HG03025 (cell line): ENCODE measurements around the gene LYRM2.
"Not testable (repeated sequence)": the region's sequence is repeated elsewhere in the genome, so short reads cannot be mapped to it uniquely, and the experiment has no call there.

Source experiments
- ATAC-seq: cut with Tn5 transposase; IDR thresholded peaks from one replicate; pipeline ENCODE4 v1.9.1; 2021; ENCODE audit warnings: mild to moderate bottlenecking, moderate library complexity; ENCODE audit not compliant: unreplicated experiment, low FRiP score

LYRM2 gene

DNA sequence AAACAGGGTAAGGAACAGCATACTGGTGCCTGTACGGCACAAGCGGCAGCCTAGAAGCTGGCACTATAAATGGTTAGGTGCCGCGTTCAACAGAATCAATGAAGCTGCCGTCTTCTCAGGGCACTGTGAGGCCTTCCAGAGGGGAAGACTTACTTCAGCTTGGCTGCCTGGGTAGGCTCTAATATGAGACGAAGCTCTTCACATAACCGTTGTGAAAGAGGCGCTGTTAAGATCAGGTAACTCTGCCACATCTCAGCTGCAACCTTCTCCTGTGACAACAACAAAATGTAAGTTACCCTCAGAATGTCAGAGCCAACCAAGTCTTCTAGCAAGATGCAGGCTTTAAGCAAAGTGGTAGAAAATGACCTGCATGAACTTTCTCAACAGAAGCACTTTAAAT lies 12.0 kb upstream of the LYRM2 start:
- ATAC-seq, result no peak

DNA sequence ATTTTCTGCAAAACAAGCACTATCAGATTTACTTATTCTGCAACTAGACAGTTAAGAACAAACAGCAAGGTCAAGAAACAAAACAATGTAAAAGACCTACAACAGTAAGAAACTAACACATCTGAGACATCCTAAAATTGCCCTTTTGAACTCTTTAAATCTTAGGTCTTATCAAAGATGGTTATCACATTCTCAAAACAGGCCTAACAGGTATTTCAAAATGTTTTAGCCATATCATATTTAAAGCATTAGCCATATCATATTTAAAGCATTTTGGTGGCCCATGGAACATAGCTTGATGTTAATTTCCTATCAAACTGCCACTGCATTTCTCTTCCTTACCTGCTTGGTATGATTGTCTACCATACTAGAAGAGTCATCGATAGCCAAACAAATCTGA lies 11.1 kb upstream of the LYRM2 start:
- ATAC-seq, result no peak

DNA sequence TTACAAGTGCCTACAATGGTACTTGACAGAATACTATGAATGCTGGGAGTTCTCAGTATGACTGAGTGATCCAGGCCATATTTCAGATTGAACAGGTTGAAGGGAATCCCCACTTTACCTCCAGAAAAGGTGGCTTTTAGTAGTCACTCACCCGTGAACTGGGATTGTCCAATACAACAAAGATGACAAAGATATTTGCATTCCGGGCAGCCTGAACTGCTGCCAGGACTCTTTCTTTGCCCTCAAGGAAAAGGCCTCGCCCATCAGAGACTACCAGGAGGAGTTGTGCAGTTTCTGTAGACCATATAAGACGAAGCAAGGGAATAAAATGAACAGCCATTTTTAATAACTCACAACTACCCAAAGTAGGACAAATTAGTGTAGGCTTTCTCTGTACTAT lies 6.3 kb upstream of the LYRM2 start:
- ATAC-seq, result no peak

DNA sequence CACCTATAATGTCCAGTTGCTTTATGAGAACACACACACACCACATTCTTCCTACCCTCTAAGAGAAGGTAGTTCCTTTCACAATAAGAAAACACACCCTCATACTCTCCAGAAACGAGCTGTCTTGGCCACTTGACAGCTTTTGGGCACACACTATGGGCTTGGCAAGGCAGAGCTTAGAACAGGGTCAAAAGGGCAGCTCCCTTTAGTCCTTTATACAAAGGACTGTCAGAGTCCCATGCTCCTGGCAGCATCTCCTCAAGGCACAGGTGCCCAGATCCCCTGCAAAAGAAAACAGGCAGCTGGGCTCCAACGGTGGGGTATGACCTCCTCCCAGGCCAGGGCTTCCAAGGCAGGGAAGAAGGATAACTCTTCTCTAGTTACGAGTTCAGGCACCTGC lies 4.9 kb upstream of the LYRM2 start:
- no peak for ATAC-seq

DNA sequence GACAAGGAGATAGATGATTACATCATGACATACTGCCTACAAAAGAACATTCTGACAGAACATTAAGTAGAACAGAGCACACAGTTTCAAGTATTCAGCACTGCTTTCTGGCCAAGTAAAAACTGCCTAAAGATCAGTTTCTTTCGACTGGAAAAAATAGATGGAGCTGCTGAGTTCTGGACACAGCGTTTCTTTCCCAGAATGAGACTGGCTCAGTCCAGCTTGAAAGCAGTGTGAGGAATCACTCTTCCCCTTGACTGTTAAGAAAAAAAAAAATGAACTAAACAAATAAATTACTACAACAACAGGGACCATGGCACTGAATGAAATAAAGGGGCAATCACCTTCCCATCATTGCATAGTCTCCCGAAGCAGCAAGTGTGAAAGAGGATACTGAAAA lies 4.4 kb upstream of the LYRM2 start:
- ATAC-seq, result no peak

DNA sequence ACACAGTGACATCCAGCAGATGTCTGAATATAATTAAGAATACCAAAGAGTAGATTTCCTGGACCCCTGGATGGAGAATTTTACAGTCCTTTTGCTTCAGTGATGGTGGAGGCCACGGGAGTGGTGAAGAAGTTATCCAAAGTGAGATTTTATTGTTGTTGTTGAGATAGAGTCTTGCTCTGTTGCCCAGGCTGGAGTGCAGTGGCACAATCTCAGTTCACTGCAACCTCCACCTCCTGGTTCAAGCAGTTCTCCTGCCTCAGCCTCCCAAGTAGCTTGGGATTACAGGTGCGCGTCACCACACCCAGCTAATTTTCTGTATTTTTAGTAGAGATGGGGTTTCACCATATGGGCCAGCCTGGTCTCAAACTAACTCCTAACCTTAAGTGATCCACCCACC lies 3.0 kb upstream of the LYRM2 start:
- ATAC-seq, result not testable (repeated sequence)

DNA sequence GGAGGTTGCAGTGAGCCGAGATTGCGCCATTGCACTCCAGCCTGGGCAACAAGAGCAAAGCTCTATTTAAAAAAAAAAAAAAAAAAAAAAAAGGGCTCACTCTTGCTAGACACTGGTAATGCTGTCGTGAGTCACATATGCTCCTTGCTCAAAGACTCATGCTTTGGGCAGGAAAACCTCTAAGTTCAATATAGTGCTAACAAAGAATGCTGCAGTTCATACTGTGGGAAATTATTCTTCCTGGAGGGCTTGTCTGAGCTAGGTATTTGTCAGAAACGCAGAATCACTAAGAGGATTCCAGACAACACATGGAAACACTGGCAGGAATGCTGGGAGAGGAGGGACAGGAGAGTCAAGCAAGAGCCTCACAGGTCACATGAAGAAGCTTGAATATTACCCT lies 2.3 kb upstream of the LYRM2 start:
- no peak for ATAC-seq

DNA sequence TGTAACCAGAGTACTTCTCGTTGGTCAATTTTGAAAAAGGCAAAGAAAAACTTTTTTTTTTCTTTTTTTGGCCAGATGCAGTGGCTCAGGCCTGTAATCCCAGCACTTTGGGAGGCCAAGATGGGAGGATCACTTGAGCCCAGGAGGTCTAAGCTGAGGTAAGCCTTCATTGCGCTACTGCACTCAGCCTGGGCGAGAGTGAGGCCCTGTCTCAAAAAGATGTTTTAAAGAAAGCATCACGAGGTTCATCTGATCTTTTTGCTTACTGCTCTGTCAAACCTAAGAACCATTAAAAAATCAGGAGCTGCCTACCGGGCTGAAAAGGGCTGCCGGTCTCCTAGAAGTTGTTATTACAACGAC lies 607 bp downstream of the LYRM2 start:
- no peak for ATAC-seq

DNA sequence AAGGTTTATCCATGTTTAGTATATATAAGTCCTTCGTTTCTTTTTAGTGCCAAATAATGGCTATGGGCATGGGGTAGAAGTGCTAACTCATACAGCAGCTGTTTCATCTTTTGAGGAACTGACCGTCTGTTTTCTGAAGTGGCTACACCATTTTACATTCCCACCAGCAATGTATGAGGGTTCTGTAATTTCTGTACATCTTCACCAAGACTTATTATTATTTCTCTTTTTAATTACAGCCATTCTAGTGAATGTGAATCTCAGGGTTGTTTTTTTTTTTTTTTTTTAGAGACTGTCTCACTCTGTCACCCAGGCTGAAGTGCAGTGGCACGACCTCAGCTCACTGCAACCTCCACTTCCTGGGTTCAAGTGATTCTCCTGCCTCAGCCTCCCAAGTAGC lies 2.1 kb downstream of the LYRM2 start:
- ATAC-seq, result not testable (repeated sequence)

DNA sequence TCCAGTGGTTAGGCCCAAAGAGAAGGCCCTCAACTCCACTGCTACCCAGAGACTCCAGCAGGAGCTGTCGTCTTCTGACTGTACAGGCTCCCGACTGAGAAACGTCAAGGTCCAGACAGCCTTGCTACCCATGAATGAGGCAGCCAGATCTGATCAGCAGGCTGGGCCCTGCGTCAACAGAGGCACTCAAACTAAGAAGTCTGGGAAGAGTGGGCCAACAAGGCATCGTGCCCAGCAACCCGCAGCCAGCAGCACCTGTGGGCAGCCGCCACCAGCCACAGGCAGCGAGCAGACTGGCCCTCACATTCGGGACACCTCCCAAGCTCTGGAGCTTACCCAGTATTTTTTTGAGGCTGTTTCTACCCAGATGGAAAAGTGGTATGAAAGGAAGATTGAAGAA lies 8.1 kb downstream of the LYRM2 start:
- ATAC-seq, result no peak

DNA sequence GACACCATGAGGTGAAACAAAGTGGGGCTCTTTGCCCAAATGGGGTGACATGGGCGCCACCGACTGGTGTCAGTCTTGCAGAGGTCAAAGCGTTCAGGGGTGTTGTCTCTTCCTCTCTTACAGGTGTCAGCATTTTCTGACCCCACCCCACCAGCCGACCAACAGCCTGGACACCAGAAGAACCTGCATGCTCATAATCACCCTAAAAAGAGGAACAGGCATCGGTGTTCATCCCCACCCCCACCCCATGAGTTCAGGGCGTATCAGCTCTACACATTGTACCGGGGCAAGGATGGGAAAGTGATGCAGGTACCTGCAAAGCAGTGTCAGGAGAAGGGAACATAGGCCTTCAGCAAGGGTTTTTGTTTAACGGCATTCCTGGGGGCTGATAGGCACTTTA lies 14.8 kb downstream of the LYRM2 start:
- ATAC-seq, result no peak

DNA sequence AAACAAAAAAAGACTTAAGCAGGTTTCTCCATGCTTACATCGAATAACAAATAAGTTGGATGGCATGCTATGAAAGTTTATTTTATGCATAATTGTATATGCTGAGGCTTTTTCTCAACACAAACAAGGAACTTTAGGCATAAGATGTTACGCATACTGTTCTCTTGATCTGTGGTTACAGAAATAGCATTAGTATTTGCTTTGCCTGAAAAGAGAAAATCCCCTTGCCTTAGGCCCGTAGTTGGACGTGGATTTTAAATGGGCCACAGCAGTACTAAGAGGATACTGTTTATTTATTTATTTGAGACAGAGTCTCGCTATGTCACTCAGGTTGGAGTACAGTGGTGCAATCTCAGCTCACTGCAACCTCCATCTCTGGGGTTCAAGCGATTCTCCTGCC lies 19.0 kb downstream of the LYRM2 start:
- ATAC-seq, result no peak

DNA sequence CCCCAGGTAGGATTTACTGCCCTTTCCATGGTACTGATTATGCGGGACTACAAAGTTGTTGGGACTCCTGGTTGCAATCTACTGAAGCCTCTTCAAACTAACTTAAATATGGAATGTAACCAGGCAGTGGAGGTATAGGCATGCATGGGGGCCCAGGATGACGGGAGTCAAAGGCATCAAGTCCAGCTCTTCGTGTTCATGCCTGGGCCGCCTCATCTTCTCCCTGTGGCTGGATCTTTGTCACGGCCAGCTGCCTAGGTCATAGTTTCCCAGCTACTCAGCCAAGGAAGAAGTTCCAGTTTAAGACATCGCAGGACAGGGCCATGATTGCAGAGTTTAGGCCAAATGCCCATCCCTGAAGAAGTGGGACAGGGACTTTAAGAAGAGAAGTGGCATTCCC lies 20.5 kb downstream of the LYRM2 start:
- no peak for ATAC-seq

DNA sequence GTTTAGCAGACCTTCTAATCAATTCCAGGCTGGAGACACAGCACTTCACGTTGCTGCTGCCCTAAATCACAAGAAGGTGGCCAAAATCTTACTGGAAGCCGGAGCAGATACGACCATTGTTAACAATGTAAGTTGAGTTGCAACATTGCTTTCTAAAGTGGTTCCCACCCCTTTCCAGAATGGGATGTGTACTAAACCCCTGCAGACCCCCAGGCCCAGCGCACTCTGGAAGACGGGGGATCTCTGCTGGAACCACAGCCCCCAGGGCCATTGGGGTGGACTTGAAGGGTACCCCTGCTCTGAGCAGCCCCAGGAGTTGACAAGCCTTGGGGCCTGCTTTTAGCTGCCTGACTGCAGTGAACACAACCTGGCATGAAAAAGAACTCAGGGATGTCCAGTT lies 22.0 kb downstream of the LYRM2 start:
- no peak for ATAC-seq

DNA sequence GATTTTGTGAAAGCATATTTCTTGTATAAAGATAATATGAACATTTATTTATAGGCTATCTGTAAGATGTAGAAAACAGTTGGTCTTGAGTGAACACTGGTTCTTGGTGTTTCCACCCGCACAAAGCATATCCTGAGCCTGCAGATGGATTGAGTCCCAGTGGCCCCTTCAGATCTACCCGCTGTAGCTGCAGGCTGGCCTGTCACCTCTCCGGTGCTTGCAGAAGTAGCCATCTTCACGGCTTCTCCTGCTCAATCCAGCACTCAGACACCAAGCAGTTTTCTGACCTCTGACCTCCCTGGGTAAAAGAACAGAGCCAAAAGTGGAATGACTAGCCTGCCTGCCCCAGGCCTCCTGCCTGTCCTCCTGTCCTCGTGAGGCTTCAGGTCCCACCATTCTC lies 22.7 kb downstream of the LYRM2 start:
- no peak for ATAC-seq

DNA sequence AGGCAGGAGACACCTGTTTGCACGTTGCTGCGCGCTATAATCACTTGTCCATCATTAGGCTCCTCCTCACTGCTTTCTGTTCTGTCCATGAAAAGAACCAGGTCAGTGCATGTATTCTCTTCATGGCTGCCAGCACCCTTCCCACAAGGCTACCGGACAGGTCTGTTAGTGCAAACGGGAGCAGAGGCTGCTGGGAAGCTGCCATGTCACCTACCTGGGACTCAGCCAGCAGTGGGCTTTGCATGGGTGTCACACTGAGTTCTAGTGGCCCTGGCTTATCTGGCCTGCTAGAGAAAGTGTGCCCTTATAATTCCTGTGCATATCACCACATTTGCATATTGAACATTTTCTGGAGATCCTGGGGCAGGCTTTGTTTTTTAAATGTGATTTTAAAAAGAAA lies 24.8 kb downstream of the LYRM2 start:
- ATAC-seq, result no peak

DNA sequence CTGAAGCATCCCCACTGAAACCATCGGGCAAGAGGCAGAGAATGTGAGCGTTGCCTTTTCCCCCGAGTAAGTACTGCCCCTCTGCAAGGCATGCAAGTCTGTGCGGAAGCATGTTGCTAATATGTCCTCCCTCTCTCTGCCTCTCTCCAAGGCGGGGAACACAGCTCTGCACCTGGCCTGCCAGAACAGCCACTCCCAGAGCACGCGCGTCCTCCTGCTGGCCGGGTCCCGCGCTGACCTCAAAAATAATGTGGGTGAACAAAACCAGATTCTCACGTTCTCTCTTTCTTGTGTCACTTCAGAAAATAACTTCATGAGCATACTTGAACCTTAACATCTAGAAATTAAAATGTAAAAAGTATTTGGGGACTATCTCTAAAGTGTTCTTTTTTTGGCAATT lies 26.4 kb downstream of the LYRM2 start:
- ATAC-seq, result no peak

DNA sequence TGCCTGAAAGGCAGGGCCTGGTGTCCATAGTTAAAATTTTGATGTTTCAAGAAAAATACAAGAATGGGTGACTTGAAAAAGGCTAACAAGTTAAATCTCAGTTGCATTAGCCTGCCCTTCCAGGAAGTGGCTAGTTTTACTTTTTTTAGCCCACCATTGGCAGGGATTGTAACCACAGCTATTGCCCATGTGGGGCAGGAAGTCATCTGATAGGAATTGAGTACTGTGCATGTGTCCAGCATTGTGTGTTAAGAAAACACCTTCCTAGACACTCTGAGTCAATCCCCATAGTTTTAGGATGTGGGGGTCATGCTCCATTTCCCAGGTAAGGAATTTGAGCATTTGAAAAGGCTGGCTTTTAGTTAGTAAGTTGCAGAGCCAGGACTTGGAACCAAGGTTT lies 26.9 kb downstream of the LYRM2 start:
- ATAC-seq, result no peak

DNA sequence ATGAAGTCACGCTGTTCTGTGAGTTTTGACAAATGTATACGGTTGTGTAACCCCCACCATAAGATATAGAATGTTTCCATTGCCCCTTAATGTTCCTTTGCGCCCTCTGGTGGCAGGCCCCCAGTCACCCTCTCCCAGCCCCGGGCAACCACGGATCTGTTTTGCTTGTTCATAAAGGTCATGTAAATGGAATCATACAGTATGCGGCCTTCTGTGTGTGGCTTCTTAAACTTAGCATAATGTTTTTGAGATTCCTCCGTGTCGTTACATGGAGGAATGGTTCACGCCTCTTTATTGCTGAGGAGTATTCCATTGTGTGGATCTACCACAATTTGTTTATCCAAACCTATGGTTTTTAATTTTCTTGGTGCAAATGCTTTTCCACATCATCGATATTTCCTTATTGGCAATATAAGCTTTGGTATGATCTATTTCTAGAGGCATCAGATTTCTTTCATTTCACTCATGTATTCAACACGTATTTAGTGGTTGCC lies 28.4 kb downstream of the LYRM2 start:
- no peak for ATAC-seq

DNA sequence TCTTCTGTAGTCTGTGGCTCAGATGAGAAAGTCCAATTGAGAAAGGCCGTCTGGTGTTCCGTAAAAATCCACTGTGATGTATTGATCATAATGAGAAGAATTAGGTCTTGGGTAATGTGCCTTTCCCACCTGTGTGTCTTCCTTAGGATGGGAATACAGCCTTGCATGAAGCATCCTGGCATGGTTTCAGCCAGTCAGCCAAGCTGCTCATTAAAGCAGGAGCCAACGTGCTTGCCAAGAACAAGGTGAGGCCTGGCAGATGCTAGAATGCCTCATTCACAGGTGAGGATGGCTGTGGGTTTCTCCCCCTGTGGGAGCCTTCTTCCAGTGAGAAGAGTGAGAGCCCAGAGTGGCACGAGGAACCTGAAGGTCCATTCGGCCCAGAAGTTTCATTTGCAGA lies 32.7 kb downstream of the LYRM2 start:
- ATAC-seq, result no peak

DNA sequence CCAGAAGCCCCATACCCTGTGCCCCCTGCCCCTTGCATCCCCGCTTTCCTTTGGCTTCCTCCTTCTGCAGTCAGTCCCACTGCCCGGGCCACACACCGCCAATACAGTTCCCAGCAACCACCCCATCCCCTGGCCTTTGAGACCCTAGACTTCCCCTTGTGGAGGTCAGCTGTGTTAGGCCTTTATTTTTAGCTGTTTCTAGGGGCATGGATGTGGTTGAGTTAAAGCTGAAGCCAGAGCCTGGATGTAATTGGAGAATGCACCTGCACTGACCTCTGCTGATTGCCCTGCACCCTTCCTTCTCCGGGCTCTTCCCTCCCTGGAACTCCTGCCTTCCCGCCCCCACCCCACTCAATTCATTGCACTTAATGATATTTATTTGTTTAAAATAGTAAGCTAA lies 33.9 kb downstream of the LYRM2 start:
- ATAC-seq, result no peak

DNA sequence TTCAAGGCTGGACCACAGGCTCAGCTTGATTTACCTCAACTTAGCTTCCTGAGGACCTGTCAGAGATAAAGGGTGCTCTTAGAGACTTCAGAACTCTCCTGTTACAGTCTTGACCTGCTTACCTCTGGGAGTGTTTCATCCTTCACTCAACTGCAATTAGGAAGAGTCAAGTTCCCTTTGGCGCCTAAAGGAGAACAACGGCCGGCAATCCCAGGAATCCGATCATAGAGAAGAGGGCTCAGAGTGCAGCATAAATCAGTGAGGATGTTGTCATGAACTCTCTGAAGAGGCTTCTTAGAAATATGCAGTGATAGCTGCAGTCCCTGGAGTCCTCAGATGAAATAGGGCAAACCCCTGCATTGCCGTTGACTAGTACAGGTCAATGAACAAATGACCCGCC lies 36.4 kb downstream of the LYRM2 start:
- no peak for ATAC-seq

DNA sequence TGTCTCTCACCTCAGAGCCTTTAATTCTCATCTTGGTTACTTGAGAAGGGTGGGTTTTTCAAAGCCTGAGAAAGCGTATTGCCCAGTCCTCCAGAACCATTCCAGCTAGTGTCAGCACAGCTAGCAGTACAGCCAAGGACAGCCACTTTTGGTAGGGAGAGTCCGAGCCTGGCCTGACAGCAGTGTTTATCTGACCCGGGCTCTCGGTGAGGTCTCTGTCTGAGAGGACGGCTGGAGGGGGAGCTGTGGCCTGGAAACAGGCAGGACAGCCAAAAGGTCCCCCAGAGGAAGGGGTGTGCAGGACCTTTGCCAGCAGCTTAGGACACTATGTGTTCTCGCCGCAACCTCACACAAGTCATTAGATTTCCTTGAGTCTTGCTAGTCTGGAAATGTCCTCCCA lies 38.8 kb downstream of the LYRM2 start:
- ATAC-seq, result no peak

DNA sequence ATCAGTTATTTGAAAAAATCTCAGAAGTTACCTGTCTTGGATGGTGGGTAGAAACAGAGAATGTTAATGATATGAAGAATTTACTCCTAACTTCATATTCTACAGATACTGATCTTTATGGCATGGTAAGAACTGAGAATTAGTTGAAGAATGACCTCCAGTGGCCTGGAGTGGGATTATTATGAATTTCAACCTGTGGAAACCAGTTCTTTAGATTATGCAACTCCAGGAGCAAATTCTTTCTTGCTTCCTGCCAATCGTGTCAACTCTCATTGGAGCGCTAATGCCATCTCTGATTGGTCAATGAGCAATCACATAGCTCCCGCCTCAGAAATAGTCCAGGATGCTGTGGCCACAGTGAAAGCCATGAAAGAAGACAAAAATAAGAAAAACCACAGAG lies 40.6 kb downstream of the LYRM2 start:
- ATAC-seq, result no peak
